Measurements from ENCODE around the gene WWOX.

- TF ChIP-seq CTCF (IDR thresholded peaks at IDR 0.05; ENCODE audit: low read length) (no peak), EZH2 (optimal IDR thresholded peaks at IDR 0.05; ENCODE audit: low read depth, low read length) (no peak)
Observed at GRCh38 chr16:78489072-78489471, 389.6 kb downstream of the WWOX start.

All from MM.1S (cell line).